HG03064 (cell line): ENCODE results near the gene ELMO1.

Experiments used
- ATAC-seq: cut with Tn5 transposase; IDR thresholded peaks from one replicate; pipeline ENCODE4 v1.9.1; 2021; ENCODE audit warnings: low read depth; ENCODE audit not compliant: unreplicated experiment

Gene ELMO1

DNA sequence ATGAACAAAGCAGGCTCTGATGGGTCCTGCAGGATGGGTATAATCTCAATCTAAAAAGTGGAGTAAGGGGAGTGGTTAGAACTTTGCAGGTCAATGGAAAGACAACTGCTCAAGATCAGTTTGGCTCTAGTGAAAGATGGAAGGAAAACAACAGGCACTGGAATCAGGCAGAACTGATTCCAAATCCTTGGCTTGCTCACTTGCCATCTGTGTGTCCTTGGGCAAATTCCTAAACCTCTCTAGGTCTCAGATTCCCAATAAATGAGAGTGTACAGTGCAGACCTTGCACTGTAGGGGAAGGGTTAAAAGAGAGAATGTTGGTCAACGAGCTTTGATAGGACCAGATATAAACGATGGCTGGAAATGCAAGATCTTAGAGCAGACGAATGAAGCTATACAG is 538.3 kb downstream of the ELMO1 start:
- ATAC-seq: no peak

DNA sequence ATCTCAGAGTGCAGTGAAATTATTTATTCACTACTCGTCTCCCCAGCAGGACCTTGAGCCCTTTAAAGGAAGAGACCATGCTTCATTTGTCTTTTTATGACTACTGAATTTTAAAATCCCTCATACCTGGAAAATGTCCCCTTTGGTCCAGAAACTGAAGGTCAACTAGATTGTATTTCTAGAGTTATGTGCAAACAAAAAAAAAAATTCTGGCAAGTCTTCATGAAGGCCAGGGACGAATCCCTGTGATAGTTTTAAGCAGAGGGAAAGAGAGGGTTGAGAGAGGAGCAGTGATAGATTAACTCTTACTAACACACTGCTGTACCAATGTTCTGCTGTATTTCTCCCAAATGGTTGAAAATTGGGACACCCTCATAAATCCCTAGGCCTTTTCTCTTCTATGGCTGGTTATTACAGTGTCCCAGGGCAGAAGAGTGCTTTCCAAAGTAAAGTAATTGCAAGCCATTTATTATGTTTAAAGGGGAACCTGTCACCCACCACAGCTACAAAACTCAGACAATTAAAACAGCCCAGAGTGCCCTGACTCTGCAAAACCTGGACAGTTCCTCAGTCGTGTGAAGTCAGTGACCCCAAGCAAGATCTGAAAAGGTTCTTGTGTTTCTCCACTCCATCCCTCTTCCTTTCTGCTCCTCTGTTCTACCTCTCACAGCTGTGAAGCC is 541.6 kb downstream of the ELMO1 start:
- no peak for ATAC-seq

GRCh38 chr7:36906448-36906847 is 542.2 kb downstream of the ELMO1 start:
- no peak for ATAC-seq

- ATAC-seq: no peak
Measured at GRCh38 chr7:36905841-36906240, 542.8 kb downstream of the ELMO1 start.

GRCh38 chr7:36904802-36905201 is 543.9 kb downstream of the ELMO1 start:
- ATAC-seq: no peak

DNA sequence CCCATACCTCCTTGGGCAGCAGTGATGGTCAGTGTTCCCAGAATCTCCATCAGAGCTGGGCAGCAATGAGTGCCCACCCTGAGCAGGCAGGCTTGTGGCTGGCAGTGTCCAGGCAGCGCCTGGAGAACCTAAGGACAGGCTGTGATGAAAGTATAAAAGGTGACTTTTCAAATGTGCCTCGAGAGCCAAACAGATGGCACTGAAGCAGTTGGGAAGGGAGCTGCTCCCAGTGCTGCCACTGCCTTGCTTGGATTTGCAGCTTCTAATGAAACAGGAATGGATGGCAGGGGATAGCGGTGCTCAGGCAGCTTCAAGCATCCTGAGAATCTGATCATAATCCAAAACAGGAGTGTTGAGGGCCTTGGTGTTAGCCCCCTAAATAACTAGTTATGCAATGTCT is 544.6 kb downstream of the ELMO1 start:
- ATAC-seq: no peak

- no peak for ATAC-seq
Measured at GRCh38 chr7:36900988-36901710, 547.5 kb downstream of the ELMO1 start.

DNA sequence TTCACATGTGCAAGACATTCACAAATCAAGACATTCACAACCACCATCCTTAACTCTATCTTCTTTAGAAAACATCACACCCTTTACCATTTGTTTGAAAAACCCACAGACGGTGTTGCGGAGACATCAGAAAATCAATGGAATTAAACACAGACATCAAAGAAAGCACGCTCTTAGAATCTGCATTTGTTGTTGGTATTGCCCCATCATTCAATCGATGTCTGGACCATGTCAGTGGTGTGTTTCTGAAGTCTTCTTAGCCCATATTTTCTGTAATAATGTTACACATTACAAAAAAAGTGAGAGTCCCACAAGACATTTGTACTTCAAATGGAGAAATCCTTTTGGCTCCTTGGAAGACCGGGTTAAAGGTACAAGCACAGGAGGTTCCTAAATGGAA is 550.5 kb downstream of the ELMO1 start:
- no peak for ATAC-seq

- no peak for ATAC-seq
Measured at GRCh38 chr7:36896956-36897590, 551.6 kb downstream of the ELMO1 start.

- ATAC-seq: no peak
Measured at GRCh38 chr7:36896418-36896817, 552.2 kb downstream of the ELMO1 start.

DNA sequence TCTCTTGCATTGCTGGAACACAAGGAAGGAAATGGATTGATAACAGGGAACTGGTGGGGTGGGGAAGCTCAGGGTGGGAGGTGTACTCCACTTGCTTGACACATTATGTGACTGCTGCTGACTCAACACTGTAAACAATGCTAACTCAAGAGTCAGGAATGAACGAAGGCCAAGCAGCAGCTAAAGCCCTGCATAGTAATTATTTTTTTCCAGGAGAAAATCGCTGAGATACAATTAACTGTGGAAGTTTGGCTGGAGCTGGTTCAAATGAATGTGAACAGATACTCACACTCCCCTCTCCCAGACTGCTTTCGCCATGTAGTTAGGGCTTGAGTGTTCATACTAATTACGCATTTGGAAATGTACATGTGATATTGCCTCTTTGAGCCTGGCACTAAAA is 553.5 kb downstream of the ELMO1 start:
- ATAC-seq: no peak

DNA sequence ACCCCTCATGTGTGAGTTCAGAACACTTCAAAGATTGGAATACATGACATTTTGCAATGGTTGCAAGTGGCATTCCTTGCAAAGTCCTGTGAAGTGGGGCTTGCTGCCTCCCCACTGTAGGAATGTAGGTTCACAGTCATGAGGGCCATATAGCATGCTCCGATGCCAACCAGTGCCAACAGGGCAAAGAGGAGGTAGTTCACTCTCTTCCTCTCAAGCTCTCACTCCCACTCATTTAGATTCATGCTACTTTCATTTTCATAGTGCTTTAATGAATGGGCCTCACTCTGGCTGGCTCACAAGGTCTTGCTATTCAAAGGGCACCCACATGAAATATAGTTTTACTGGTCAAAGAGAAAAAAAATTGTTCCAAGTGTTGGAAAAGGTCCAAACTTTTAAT is 554.5 kb downstream of the ELMO1 start:
- ATAC-seq: no peak

DNA sequence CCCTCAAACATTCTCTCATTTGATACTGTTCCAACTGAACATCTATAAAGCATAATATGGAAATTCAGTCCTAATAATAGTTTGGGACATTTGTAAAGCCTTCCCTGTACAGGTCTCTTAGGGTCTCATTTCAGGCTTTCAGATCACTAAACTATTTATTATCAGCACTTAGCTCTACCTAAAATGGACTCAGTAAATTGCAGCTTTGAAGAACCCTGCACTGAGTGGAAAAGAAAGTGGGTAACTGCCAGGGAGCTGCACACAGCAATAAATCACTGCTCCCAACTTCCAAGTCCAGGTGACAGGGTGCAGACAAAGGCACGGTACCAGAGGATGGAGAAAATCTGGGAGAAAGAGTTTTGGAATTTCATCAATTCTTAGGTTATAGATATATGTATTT is 559.5 kb downstream of the ELMO1 start:
- no peak for ATAC-seq

- ATAC-seq: no peak
Measured at GRCh38 chr7:36887969-36888368, 560.7 kb downstream of the ELMO1 start.

GRCh38 chr7:36887233-36887632 is 561.4 kb downstream of the ELMO1 start:
- no peak for ATAC-seq

GRCh38 chr7:36884910-36885309 is 563.8 kb downstream of the ELMO1 start:
- ATAC-seq: no peak

DNA sequence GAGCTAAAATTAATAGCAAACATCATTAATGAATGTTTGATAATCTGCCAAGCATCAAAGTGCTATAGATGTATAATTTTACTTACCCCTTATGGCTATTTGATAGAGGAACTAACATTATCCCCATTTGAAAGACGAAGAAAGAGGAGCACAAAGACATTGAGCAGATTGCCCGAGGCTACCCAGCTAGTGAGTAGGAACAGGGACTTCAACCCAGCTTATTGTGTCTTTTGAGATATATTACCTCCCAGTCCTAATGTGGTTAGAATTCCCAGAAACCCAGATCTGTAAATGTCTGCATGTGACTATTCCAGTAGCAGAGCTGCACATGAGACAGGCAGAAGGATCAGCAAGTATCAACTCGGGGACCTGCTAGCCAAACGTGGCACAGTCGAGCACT is 564.3 kb downstream of the ELMO1 start:
- ATAC-seq: no peak

GRCh38 chr7:36881233-36881874 is 567.3 kb downstream of the ELMO1 start:
- no peak for ATAC-seq

DNA sequence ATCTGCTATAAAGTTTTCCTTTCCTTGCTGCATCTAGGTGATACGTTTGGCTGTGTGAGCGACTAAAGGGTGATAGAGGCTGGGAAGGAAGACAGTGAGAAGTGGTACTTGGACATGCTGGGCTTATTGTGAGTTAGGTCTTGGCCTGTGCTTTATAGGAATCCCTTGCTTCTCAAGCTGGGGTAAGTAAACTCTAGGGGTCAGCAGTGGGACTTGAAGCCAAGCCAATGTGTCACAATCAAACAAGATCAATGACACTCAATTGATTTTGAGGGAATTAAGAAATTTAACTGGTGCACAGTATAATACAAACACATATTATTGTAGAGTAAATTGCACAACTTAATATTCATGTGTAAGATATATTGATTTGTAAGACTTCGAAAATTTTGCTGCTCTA is 568.6 kb downstream of the ELMO1 start:
- ATAC-seq: no peak

DNA sequence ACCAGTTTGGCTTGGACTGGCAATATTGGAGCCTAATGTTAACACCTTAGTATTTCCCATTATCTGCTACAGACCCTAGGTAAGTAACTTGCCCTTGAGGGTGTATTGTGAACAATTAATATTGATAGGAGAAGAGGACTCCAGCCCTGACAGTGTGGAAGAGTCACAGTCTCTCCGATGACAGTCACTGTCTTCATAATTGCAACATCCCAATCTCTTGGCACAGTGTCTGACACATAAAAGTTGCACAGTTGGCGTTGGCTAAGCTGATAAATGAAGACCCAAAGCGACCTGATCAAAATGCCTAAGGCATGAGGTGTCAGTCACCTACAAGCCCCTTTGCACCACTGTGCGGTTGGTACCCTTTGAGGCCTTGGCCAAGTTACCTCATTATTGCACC is 569.6 kb downstream of the ELMO1 start:
- ATAC-seq: no peak

DNA sequence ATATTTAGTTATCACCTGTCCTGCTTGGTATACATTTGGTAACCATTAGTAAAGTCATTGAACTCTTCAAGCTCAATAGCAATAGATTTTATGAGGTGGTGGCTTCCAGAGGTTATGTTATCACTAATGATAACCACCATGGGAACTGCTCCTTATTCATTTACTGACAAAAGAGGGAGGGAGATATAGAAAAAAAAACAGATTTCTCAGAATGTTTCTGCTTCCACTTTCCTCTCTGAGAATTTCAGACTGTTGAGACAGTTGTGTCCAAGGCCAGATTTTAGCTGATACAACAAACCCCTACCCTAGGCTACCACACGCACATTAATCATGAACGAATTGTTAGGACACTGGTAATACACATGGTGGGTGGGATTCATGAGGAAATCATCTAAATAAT is 570.4 kb downstream of the ELMO1 start:
- ATAC-seq: no peak
